PFSK-1 (cell line): ENCODE measurements around the gene XKR3.

Experiments
- FOXP2 ChIP-seq: optimal IDR thresholded peaks from 2 replicates; pipeline ENCODE3; 2011; ENCODE audit warnings: borderline replicate concordance, control low read depth, inconsistent platforms; ENCODE audit not compliant: insufficient read depth; ENCODE audit errors: extremely low read length, extremely low read depth
- POLR2AphosphoS5 ChIP-seq: IDR thresholded peaks from 2 replicates; pipeline ENCODE4 v1.6.1; 2012; ENCODE audit warnings: low read depth, mild to moderate bottlenecking, control low read depth, low read length, moderate library complexity
- SIN3A ChIP-seq: IDR thresholded peaks from 2 replicates; pipeline ENCODE4 v1.6.1; 2012; ENCODE audit warnings: mild to moderate bottlenecking, low read length, moderate library complexity, borderline replicate concordance; ENCODE audit not compliant: insufficient read depth
- TAF1 ChIP-seq: IDR thresholded peaks from 2 replicates; pipeline ENCODE4 v1.6.1; 2012; ENCODE audit warnings: low read length, control low read depth, borderline replicate concordance; ENCODE audit not compliant: insufficient read depth
- TF ChIP-seq, protein P1 (sequence below), 2 experiments: IDR thresholded peaks; 2 replicates each; pipeline versions ENCODE4 v1.6.1 to v1.8.0; 2011 to 2012; ENCODE audit warnings: low read depth in 2 of 2, low read length in 2 of 2, control low read depth in 1 of 2, inconsistent platforms in 1 of 2, mild to moderate bottlenecking in 1 of 2, moderate library complexity in 1 of 2; ENCODE audit not compliant: insufficient read depth in 1 of 2

The XKR3 gene

DNA sequence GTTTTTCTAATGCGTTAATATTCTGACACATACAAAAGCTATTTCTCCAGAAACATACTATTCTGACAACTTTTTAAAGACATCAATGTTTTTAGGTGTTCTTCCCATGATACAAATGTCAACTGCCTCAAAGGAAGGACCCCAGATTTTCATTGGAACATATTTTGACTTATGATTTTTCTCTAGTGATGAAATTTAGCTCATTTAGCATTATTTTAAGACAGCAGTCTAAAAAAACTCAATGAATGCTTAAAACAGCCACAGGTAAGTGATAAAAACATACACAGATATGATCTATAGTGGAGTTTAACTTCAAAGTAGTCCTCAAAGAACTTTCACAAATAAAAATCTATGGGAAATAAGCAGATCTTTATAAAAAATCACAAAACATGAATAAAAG is 24.9 kb downstream of the XKR3 start:
- no peak for TF ChIP-seq SIN3A
- no peak for TF ChIP-seq POLR2AphosphoS5
- TF ChIP-seq TAF1: no peak
- TF ChIP-seq, protein P1, sequence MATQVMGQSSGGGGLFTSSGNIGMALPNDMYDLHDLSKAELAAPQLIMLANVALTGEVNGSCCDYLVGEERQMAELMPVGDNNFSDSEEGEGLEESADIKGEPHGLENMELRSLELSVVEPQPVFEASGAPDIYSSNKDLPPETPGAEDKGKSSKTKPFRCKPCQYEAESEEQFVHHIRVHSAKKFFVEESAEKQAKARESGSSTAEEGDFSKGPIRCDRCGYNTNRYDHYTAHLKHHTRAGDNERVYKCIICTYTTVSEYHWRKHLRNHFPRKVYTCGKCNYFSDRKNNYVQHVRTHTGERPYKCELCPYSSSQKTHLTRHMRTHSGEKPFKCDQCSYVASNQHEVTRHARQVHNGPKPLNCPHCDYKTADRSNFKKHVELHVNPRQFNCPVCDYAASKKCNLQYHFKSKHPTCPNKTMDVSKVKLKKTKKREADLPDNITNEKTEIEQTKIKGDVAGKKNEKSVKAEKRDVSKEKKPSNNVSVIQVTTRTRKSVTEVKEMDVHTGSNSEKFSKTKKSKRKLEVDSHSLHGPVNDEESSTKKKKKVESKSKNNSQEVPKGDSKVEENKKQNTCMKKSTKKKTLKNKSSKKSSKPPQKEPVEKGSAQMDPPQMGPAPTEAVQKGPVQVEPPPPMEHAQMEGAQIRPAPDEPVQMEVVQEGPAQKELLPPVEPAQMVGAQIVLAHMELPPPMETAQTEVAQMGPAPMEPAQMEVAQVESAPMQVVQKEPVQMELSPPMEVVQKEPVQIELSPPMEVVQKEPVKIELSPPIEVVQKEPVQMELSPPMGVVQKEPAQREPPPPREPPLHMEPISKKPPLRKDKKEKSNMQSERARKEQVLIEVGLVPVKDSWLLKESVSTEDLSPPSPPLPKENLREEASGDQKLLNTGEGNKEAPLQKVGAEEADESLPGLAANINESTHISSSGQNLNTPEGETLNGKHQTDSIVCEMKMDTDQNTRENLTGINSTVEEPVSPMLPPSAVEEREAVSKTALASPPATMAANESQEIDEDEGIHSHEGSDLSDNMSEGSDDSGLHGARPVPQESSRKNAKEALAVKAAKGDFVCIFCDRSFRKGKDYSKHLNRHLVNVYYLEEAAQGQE (IDR thresholded peaks at IDR 0.05; ENCODE audit: insufficient read depth in 1 of 2, low read depth in 2 of 2, low read length in 2 of 2): no peak

DNA sequence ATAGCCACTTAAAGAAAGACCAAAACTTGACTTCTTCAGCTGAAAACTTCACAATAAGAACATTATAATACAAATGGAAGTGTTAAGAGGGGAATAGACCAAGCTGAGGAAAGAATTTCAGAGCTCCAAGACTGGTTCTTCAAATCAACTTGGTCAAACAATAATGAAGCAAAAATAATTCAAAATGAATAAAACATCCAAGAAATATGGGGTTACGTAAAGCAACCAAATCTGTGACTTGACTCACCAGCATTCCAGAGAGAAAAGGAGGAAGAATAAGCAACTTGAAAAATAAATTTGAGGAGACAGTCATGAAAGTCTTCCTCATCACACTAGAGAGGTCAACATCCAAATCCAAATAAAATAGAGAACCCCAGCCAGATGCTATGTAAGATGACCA is 31.4 kb downstream of the XKR3 start:
- TF ChIP-seq POLR2AphosphoS5: no peak
- no peak for TF ChIP-seq TAF1
- no peak for TF ChIP-seq FOXP2
- TF ChIP-seq, protein P1 (IDR thresholded peaks at IDR 0.05; ENCODE audit: insufficient read depth in 1 of 2, low read depth in 2 of 2, low read length in 2 of 2): no peak
- no peak for TF ChIP-seq SIN3A

DNA sequence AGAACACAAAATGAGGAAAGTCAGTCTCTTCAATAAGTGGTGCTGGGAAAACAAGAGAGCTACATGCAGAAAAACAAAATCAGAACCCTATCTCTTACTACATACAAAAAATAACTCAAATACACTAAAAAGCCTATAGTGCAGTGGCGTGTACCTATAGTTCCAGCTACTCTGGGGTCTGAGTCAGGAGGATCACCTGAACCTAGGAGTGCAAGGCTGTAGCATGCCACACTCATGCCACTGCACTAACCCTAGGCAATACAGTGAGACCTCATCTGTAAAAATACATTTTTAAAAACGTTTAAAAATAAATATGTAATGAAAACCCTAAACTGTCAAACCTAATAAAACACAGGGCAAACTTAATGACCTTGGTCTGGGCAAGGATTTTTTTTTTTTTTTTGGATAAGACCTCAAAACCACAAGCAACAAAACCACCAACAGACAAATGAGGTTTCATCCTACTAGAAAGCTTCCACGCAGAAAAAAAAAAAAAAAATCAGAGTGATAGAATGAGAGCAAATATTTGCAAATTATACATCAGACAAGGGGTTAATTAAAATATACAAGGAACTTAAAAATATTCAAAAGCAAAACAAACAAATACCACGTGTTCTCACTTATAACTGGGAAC is 35.2 kb downstream of the XKR3 start:
- no peak for TF ChIP-seq SIN3A
- TF ChIP-seq TAF1: no peak
- TF ChIP-seq, protein P1 (IDR thresholded peaks at IDR 0.05; ENCODE audit: insufficient read depth in 1 of 2, low read depth in 2 of 2, low read length in 2 of 2): no peak
- TF ChIP-seq FOXP2: no peak
- TF ChIP-seq POLR2AphosphoS5: no peak

DNA sequence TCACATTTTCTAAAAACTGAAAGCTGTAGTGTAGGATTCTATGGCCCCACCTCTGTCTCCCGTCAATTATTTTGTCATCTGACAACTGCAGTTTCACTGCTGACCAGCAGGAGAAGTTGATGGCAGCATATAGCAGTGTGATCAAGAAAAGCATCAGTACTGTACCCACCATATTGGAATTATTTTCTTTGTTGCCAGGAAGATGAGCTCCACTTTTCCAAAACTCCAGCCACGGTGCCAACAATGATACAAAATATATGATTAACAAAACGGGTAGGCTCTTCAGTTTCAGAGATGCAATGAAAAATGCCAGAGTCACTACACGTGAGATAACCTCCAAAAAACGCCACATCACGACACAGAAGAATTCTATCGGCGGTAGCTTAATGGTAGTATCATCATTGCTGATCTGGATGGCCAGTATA is 41.3 kb downstream of the XKR3 start:
- TF ChIP-seq TAF1: no peak

DNA sequence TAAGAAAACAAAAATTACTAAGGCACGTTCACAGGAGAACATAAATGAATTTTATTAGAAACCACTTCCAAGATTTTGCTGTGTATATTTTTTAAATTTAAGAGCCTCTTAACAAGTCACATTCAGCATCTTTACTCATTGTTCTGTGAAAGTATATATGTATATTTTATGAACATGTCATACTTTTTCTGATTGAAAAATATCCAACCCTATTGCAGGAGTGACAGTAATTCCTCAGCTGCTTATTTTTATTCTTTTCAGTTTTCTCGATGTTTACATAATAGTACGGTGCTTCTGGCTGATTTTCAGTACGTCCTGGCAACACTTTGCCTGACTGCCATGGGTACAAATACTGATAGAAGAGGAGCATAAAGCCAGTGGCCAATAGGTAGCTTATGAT is 41.8 kb downstream of the XKR3 start:
- TF ChIP-seq FOXP2: no peak

DNA sequence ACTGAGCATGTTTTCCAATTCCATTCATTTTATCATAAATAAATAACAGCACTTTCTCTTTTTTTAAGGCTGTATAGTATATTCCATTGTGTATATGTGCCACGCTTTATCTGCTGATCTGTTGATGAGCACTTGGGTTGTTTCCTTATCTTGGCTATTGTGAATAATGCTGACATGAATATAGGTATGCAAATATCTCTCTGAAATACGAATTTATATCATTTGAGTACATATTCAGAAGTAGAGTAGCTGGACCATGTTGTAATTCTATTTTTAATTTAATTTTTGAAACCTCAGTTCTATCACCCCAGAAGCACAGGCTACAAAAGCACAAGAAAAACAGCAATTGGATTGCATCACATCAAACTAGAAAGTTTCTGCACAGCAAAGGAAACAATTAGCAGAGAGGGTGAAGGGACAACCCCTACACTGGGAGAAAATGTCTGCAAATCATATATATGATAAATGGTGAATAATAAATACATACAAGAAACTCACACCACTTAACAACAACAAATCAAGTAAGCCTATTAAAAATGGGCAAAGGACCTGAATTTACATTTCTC is 43.4 kb downstream of the XKR3 start:
- no peak for TF ChIP-seq SIN3A
- no peak for TF ChIP-seq POLR2AphosphoS5
- TF ChIP-seq, protein P1 (IDR thresholded peaks at IDR 0.05; ENCODE audit: insufficient read depth in 1 of 2, low read depth in 2 of 2, low read length in 2 of 2): no peak
- no peak for TF ChIP-seq FOXP2
- no peak for TF ChIP-seq TAF1
